Left forelimb (tissue), 1 donor: ENCODE measurements around the gene ARHGAP35.
"Not testable (repeated sequence)": the region's sequence is repeated elsewhere in the genome, so short reads cannot be mapped to it uniquely, and the experiment has no call there.

Source experiments
- DNase-seq: peaks from one replicate; pipeline ENCODE4 v3.0.0-alpha.2; 2018; ENCODE audit warnings: low spot score

ARHGAP35 gene

DNA sequence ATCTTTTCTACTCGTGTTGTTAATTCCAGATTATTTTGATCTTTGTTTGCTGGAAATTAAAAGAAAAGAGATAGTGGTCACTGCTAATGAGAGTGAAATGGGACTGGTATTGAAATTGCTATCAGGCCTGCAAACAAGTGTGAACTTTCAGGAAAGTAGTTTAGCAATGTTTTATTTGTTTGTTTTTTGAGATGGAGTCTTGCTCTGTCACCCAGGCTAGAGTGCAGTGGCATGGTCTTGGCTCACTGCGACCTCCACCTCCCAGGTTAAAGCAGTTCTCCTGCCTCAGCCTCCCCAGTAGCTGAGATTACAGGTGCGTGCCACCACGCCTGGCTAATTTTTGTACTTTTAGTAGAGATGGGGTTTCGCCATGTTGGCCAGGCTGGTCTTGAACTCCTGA lies 10.4 kb downstream of the ARHGAP35 start:
- DNase-seq, result not testable (repeated sequence)

DNA sequence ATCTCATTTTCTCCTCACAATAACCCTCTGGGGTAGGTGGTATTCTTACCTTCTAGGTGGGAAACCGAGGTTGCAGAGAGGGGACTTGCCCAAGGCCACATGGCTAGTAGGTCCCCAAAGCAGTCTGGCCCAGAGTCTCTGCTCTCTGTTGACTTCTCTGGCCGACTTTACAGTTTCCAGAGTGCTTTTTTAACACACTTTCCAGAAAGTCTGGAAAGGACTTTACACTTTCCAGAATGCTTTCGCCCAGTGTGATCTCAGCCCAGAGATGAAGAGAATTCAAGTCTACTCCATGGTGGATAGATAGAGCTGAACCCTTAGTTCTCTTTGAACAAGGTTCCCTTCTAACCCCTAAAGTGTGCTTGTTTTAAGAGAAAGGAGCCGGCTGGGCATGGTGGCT lies 12.2 kb downstream of the ARHGAP35 start:
- DNase-seq, result no peak

DNA sequence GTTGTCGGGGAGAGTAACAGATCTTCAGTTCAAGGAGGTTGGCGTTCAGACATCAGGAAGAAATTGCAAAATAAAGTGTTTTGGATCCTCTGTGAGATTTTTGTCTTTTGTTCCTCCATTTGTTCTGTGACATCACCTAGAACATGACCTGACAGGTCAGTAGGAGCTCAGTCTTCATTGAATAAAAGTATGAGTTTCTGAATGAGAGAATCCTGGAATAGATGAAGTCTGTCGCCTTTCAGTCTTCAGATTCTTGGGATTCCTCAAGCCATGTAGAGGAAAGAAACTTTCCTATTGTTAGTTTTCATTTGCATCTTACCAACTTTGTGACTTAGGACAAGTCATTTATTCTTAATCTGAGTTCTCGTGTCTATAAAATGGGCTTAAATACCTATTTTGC lies 14.4 kb downstream of the ARHGAP35 start:
- DNase-seq, result no peak

DNA sequence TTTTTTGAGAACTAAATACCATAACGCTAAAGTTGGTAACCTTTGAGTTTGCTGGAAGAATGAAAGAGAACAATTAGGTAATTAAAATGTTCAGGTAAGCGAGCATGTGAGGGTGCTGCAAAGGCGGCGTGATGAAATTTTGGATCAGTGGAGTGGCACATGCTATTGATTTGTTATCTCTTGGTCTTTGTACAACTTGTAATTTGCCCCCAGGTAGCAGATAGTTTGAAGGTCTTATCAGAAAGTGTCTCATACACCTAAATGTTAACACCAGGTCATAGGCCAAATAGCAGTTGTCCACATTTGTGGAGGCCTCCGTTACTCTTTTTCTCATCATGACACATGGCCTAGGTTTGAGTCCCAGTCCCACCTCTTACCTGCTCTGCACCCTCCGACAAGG lies 14.9 kb downstream of the ARHGAP35 start:
- DNase-seq, result no peak

DNA sequence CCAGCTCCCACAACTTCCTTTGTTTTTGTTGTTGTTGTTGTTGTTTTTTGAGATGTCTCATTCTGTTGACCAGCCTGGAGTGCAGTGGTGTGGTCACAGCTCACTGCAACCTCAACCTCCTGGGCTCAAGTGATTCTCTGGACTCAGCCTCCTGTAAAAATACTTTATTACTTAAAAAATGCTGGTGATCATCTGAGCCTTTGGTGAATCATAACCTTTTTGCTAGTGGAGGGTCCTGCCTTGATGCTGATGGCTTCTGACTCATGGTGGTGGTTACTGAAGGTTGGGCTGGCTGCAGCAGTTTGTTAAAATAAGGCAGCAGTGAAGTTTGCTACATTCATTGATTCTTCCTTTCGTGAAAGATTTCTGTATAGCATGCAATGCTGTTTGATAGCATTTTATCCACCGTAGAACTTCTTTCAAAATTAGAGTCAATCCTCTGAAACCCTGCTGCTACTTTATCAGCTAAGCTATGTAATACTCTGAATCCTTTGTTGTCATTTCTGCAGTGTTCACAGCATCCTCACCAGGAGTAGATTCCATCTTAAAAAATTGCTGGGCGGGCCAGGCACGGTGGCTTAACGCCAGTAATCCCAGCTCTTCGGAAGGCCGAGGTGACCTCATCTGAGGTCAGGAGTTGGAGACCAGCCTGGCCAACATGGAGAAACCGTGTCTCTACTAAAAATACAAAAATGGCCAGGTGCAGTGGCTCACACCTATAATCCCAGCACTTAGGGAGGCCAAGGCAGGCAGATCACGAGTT lies 18.0 kb downstream of the ARHGAP35 start:
- DNase-seq, result no peak

DNA sequence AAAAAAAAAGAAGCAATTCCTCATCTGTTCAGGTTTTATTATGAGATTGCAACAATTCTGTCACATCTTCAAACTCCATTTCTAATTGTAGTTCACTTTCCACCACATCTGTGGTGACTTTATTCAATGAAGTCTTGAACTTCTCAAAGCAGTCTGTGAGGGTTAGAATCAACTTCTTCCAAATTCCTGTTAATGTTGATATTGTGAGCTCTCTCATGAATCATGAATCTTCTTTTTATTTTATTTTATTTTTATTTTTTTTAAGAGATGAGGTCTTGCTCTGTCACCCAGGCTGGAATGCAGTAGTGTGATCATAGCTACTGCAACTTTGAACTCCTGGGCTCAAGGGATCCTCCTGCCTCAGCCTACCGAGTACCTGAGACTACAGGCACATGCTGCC lies 19.6 kb downstream of the ARHGAP35 start:
- no peak for DNase-seq

DNA sequence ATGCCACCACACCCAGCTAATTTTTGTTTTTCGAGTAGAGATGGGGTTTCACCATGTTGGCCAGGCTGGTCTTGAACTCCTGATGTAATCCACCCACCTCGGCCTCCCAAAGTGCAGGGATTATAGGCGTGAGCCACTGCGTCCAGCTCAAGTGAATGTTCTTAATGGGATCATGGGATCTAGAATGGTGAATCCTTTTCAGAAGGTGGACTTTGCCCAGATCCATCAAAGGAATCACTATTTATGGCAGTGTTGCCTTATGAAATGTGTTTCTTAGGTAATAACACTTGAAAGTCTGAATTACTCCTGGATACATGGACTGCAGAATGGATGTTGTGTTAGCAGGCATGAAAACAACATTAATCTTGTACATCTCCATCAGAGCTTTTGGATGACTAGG lies 20.3 kb downstream of the ARHGAP35 start:
- no peak for DNase-seq

DNA sequence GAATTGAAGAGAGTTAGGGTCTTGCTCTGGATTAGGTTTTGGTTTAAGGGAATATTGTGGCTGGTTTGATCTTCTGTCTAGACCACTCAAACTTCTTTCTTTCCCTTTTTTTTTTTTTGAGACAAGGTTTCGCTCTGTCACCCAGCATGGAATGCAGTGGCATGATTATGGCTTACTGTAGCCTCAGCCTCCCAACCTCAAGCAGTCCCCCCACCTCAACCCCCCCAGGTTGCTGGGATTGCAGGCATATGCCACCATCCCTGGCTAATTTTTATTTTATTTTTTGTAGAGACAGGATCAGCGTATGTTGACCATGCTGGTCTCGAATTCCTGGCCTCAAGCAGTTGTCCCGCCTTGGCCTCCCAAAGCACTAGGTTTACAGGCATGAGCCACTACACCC lies 21.2 kb downstream of the ARHGAP35 start:
- DNase-seq, result no peak

DNA sequence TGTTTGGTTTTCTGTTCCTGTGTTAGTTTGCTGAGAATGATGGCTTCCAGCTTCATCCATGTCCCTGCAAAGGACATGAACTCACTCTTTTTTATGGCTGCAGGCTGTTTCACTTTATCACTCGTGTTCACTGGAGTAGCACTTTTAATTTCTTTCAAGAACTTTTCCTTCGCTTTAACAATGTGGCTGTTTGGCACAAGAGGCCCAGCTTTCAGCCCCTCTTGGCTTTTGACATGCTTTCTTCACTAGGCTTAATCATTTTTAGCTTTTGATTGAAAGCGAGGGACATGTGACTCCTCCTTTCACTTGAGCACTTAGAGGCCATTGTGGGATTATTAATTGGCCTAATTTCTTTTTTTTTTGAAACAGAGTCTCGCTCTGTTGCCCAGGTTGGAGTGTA lies 22.0 kb downstream of the ARHGAP35 start:
- DNase-seq, result not testable (repeated sequence)

DNA sequence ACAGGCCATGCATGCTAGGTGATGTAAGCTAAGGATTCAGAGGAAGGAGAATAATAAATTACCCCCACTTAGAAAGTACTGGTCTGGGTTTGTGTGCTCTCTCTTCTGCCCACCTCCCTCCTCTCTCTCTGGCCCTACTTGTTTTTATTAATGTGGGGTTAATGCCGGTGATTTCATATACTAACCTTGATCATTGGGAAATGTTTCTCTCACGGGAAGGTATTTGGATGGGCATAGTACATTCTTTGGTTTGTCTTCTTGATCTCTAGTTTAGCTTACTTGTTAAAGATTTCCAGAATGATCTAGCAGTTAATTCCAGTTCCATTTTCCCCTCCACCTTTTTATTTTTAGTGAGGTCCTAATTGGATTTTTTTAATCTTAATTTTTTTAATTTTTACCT lies 24.6 kb downstream of the ARHGAP35 start:
- DNase-seq, result no peak

DNA sequence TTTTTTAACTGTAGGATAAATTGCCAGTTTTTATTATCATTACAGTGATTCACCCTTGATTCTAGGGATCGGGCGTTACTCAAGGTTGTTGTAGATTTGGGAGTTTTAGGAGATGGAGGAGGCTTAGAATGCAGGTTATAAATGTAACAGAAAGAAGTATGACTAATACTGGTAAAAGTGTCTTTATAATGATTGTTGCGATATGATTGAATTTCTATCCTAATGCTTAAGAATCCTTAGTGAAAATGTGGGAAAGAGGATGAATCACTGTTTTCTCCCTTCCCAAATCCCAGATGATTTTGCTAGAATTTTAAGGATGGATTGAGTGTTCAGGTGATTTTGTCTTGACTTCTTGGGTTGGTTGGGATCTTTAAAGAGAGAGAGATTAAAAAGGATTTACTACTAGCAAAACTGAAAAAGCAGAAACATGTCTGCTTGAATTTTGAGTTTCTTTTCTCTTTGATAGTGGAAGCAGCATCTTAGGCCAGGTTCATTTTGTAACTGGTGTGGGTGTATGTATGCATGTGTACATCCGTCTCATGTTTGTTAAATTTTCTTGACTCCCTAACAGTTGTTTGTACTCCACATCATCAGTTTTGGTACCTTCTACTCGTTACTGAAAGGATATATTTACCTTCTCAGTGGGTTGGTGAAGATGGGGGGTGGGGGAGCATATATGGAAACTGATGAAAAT lies 25.9 kb downstream of the ARHGAP35 start:
- DNase-seq, result no peak

DNA sequence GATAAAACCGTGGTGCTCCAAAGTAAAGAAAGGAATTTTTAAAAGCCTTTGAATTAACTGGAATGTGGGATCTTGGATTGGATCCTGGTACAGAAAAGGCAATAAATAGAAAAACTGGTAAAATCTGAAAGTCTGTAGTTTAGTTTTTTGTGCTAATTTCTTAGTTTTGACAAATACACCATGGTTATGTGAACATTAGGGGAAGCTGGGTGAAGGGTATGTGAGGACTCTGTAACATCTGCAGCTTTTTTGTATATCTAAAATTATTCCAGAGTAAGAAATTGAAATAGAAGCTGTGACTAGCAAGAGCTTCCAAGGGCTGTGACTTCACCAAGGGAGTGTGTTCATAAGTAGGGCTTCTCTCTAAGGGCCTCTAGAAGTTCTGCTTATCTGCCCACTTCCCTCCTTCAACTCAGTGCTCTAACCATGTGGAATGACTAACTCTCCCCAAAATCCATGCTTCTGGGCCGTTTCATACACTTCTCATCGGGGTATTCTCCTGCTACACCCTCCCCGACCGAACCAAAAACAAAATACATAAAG lies 26.5 kb downstream of the ARHGAP35 start:
- DNase-seq, result no peak

DNA sequence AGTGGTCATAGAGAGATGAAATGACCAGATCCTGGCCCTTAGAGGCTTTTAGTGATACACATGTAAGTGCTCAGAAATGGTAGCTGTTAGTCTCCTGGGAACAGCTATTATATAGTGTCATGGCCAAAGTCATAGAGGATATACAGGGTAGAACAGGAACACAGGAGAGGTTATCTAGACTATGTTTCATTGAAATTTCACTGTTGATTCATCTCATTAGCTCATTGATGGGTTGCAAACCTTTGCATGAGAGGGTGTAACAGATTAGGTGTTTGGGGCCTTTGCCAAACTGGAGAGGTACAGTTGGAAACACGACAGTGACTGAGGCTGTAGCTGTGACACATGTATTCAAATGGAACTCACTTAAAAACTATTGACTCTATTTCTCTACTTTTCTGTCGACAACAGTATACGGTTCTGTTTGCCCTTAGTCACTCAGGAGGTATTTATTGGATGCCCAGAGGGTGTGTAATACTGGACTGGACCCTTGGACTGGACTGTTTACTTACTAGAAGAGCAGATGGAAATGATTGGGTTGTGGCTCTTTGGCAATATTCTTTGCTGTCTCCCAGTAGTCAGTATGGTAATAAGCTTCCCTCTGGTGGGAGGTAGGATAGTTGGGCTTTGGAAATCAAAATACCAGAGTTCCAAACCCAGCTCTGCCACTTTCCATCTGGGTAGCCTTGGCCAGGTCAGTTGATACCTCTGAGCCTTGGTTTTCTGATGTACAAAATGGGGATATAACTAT lies 29.8 kb downstream of the ARHGAP35 start:
- DNase-seq, result no peak

DNA sequence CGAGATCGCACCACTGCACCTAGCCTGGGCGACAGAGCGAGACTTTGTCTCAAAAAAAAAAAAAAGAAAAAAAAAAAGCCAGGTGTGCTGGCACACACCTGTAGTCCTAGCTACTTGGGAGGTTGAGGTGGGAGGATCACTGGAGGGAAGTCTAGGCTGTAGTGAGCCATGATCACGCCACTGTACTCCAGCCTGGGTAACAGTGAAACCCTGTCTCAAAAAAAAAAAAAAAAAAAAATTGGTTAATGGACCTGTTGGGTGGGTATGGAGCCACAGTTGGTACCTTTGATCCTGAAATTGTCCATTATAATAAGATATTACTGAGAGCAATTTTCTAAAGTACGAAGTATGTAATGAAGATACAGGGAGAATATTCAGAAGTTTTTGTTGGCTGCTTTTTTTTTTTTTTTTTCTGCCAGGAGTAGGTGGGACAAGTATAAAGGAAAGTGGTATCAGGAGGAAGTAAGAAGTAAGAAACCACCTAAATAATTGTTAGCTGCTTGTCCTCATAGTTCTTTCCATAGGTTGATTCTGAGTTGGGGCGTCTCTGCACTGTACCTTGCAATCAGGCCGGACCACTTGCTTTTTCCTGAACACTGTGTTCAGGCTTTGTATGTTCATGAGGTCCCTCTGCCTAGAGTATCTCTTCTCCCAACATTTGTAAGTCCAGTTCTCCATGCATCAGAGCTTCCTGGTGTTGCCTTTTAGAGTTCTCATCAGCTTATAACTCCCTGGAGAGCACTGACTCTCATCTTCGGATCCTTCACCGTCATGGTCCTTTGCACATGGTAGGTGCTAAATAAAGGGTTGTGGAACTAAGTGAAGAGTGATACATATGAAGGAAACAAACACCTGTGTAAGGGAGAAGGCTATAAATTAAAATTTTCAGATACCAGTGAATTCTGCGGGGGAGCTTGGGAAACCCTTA lies 31.7 kb downstream of the ARHGAP35 start:
- no peak for DNase-seq

DNA sequence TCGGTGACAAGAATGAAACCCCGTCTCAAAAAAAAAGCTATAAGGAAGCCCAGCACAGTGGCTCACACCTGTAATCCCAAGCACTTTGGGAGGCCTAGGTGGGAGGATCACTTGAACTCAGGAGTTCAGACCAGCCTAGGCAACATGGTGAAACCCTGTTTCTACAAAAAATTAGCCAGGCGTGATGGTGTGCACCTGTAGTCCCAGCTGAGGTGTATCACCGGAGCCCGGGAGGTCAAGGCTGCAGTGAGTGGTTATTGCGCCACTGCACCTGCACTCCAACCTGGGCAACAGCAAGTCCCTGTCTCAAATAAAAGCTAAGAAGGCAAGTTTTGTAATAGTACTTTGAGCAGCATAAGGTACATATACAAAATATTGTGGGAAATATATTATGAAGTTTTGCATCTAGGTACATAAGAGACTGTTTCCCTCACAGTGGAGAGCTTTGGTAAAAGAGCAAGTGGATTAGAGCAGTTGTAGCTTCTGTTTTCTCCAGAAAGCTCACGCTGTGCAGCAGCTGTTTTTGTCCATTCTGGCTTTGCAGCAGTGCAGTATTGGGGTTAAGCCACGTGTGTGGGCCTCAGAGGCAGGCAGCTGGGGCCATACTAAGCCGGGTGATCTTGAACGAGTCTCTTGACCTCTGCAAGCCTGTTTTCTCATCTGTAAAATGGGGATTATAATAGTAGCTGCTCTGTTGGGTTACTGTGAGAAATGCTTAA lies 35.4 kb downstream of the ARHGAP35 start:
- no peak for DNase-seq

DNA sequence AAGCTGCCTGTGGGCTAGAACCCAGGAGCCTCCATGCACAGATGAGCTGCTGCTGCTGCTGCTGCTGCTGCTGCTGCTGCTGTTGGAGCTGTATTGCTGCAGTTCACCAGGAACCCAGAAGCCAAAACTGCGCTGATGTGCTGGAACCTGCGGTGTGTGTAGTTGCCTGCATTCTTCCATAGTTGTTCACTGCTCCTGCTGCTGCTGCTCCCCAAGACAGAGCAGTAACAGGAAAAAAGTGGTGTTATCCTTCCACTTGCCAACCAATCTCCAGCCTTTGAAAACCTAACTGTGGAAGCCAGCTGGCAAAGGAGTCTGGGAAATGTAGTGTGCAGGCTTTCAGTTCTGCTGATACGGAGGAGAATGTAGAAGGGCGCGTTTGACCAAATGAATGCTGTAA lies 37.9 kb downstream of the ARHGAP35 start:
- no peak for DNase-seq

DNA sequence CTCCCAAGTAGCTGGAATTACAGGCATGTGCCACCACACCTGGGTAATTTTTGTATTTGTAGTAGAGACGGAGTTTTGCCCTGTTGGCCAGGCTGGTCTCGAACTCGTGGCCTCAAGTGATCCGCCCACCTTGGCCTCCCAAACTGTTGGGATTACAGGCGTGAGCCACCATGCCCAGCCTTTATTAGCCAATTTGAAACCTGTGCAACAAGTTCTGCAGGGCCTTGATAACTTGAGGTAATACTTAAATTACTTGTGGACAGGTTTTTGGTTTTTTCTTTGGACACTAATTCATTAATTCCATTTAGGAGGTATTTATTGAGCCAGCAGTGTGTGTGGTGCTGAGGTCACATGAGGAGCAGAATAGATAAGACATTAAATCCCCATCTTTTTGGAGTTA lies 39.5 kb downstream of the ARHGAP35 start:
- no peak for DNase-seq

DNA sequence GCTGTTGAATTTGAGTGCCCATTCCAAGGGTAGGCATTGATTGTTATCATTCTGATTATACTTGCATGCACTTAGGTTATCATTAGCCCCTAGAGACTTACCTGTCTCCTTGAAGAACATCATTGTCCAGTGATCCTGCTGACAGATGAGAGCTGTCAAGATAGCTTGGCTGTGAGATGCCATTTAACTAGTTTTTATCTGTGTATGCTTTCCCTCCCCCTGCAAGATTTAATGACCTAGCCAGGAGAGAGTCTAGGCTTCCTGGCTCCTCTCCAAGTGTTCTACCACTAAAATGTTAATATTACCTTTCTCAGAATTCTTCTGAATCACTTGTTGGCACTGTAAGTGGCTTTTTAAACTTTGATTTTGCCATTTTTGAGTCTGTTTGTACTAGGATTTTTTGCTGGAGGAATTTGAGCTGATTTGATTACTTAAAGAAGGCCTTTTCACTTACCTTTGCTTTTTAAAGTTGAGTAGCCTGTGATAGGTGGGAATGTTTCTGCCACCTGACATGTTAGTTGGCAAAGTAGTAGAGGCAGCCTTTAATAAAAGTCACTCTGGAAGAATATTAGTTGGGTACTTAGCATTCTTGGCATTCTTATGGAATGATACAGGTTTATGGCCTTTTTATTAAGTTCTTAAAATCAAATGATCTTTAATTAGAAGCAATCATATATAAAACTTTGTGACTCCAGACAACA lies 41.1 kb downstream of the ARHGAP35 start:
- no peak for DNase-seq

DNA sequence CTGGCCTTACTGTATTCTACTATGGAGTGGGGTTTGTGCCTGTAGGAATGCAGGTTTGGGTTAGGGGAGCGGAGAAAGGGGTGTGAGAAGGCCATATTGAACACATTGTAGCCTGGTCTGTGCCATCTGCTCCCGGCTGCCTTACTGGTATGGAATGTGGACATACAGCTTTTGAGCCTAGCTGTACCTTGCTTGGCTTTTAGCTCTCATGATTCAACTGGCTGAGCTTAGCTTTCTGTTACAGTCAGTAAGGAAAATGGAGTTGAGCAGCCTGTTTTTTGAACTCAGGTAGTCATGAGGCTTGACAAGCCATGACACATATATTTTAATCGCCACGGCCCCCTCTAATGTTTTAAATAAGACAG lies 41.6 kb downstream of the ARHGAP35 start:
- DNase-seq, result no peak

DNA sequence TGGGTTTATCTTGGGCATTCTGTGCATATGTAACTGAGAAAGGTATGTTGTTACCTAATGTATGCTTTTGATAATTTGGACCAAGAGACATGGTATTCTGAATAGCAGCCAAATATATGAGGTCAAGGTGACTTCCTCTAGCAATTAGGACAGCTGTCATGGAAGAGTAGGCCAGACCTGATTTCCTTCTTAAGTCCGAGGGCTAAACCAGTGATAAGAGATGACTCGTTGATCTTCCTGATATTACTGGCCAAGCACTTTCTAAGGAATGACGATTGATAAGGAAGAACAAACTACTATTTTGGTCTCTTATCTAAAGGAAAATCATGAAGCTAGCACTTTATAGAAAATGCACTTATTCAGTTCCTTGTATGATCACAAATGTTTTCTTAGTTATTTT lies 42.7 kb downstream of the ARHGAP35 start:
- DNase-seq, result no peak
